GM19455 (cell line): Measurements from ENCODE around the gene TMEM8B.
A peak's percentile ranks its signal among the peaks of the same experiment; 100 is the strongest.

Experiments used
- ATAC-seq: cut with Tn5 transposase; IDR thresholded peaks from one replicate; pipeline ENCODE4 v1.9.1; 2021; ENCODE audit not compliant: unreplicated experiment

The TMEM8B gene, protein sequence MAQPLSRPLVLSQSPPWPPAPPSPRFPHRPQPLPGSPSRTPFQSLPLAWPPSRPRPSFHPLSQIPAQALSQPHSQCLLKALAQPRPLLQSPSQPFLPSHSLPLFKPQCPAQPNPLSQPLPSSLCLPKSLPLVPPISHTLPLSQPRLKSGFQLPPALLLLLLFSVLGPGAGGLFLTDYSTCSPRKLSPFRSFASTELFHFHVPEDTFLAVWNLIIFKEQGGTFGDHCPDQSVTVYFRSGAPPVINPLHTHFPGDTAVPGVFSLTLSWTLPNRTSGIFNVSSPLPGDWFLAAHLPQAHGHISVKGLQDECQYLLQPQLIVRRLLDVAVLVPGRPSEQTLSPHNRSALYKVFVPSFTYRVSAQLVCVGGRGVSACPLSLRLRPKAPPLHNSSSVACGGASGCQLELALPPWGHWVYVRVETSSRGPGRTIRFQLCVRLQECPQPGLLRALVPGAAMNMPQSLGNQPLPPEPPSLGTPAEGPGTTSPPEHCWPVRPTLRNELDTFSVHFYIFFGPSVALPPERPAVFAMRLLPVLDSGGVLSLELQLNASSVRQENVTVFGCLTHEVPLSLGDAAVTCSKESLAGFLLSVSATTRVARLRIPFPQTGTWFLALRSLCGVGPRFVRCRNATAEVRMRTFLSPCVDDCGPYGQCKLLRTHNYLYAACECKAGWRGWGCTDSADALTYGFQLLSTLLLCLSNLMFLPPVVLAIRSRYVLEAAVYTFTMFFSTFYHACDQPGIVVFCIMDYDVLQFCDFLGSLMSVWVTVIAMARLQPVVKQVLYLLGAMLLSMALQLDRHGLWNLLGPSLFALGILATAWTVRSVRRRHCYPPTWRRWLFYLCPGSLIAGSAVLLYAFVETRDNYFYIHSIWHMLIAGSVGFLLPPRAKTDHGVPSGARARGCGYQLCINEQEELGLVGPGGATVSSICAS

DNA sequence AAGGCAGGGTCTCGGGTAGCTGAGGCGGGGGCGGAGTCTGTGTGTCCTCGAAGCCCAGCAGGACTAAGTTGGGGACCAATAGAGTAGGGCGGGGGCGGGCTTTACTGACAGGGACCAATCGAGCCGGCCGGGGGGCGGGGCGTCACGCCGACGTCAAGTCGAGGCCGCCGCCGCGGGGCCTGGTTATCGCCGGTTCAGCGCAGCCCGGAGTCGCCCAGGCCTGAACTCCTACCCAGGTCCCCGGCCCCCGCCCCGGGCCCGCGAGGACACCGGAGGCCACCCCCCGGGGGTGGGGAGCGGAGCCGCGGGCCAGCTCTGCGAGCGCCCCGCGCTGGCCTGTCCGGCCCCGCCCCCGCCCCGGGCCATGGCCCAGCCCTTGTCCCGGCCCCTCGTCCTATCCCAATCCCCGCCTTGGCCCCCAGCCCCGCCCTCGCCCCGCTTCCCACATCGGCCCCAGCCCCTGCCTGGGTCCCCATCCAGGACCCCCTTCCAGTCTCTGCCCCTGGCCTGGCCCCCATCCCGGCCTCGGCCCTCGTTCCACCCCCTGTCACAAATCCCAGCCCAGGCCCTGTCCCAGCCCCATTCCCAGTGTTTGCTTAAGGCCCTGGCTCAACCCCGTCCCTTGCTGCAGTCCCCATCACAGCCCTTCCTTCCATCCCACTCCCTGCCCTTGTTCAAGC lies at the start of gene TMEM8B:
TMEM8B (plus strand) TSS at position 145 of the 680 bp plus-strand sequence; CDS start at position 365, 220 bp downstream.
- ATAC-seq, result peak; percentile 81

DNA sequence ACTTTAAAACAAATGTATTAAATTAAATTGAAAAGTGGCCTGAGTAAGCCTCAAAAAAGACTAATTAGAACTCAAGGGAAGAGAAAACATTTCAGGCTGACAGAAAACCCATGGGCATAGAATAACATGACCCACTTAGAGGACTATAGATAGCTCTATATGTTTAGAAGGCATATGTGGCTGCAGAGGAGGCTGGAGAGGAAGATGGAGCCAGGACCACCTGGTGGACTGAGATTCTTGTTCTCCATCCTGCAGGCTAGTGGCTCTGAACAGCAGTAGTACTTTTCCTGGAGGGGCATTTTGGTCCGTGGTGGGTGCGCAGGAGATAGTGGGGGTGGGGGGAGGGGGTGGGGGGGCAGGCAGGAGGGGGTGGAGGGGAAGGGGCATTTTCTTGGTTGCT lies 48.0 kb upstream of the TMEM8B start:
- ATAC-seq, result no peak

DNA sequence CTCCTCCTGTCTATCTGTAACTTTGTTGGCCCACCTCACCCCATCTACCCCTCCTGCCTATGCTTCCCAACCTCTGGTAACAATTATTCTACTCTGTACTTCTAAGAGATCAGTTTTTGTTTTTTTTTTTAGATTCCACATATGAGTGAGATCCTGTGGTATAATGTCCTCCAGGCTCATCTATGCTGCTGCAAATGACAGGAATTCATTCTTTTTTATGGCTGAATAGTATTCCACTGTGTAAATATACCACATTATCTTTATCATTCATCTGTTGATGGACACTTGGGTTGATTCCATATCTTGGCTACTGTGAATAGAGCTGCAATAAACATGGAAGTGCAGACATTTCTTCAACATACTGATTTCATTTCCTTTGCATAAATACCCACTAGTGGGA lies 45.6 kb upstream of the TMEM8B start:
- no peak for ATAC-seq

DNA sequence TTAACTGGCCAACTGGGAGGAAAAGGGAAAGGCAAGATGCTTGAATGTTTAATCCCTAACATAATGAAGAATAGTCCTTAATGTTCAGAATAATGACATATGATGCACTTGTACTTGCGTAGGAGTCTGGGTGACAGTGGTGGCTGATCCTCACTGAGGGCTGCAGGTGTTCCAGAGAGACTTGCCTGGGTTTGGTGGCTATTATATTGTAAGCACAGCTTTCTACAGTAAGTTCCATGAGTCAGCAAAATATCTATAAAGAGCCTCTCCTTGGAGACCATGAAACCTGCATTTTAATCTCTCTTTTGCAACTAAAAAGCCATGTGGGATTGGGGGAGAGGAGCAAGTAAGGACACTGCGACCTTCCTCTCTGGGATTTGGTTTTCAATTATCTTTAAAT lies 39.5 kb upstream of the TMEM8B start:
- no peak for ATAC-seq

DNA sequence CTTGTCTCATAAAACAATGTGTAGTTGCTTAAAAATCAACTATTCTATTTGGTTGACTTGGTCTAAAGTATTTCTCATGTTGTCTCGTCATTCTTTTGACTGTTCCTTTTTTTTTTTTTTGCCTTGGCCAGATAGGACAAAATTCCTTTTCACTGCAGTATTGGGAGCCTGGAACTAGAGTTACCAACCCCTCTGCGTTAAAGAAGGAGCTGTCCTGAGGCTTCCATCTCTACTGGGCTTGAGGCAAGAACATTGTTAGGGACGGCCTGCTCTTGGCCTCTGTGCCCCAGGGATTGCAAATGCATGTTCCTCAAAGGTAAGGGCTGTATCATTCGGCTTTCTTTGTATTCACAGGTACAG lies 39.0 kb upstream of the TMEM8B start:
- ATAC-seq, result no peak

DNA sequence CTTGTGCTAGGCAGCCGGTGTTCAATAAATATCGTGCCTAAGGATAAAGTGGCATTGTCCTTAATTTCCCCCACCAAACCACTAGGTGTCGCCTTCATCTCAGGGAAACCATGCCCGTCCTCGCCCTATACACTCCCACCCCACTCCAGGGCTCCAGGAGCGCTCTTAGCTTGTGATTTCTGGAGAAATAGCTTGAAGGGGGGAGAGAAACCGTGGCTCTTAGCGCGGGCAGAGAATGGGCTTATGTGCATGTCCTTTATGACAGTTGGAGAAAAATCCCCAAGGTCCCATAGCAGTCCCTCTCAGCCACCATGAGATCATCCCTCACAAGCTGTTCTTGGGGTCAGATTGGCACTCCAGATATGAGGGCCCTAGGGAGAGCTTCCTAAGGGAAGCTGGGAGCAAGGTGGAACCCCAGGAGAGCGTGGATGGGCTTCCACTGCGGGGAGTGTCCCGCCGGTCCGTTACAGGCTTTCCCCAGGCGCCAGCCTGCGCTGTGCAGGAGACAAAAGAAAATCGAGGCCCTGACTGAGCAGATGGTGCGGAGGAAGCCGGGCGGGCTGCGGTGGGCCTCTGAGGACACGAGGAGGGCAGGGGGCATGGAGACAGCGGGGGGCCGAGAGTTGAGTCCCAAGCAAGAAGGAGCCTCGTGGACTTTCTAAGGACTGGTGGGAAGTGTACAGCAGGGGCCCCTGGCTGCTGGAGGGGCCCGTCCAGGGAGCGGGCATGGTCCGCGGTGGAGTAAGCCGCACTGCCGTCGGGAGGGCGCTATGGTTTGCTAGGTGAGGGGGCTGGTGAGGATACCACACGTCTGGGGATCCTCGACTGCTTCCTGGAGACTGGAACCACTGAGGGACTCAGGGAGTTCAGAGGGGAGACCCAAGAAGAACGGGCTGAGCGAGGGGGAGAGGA lies 38.4 kb upstream of the TMEM8B start:
- ATAC-seq, result no peak

DNA sequence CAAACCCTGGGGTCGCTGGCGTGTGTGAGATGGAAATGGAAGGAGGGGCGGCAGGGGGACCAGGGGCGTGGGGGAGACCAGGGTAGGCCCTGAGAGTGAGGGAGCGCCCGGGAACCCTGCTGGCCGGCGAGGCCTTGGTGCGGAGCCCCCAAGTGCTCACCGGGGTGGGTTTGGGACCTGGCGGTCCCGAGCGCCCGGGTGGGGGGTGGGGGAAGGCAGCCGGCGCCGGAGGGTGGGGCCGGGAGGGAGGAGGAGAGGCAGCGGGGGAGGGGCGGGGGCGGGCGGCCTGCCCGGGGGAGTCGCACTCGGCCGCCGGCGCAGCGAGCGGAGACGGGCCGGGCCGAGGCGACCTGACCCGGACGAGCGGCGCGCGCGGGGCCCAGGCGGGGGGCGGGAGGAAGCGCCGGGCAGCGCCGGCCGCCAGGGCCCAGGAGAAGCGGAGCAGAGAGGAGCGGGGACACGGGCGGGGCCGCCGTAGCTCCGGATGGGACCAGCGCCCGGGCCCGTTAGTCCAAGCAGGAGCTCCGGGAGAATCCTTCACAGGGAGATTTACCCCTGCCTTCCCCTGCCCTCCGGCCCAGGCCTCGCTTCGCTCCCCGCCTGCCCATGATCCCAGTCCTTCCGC lies 37.6 kb upstream of the TMEM8B start, which contains the start of gene NPR2:
NPR2 (plus strand) TSS at position 295 of the 625 bp plus-strand sequence. CDS start 818 bp downstream, outside the sequence.
- no peak for ATAC-seq

DNA sequence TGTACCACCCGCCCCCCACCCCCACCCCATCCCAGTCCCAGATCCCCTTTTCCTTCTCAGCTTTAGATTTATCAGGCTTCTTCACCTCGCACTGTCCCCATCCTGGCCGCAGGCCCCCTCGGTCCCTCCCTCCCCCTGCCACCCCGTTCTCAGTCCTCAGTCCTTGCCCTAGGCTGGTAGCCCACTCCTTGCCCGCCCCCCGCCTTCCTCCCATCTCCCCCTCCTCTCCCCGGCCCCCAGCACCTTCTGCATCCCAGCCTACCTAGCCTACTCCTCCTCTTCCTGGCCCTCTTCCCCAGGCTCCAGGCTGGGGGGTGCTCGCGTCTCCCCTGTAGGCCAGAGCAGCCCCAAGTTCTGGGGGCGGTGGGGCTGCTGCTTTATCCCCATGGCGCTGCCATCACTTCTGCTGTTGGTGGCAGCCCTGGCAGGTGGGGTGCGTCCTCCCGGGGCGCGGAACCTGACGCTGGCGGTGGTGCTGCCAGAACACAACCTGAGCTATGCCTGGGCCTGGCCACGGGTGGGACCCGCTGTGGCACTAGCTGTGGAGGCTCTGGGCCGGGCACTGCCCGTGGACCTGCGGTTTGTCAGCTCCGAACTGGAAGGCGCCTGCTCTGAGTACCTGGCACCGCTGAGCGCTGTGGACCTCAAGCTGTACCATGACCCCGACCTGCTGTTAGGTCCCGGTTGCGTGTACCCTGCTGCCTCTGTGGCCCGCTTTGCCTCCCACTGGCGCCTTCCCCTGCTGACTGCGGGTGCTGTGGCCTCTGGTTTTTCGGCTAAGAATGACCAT lies 36.8 kb upstream of the TMEM8B start:
- no peak for ATAC-seq

DNA sequence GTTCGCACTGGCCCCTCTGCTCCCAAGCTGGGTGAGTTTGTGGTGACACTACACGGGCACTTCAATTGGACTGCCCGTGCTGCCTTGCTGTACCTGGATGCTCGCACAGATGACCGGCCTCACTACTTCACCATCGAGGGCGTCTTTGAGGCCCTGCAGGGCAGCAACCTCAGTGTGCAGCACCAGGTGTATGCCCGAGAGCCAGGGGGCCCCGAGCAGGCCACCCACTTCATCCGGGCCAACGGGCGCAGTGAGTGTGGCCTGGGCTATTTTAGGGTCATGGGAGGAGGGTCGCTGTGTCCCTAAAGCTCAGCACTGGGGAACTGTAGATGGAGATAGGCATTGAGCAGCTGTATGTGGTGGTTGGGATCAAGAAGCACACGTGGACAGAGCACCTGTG lies 36.2 kb upstream of the TMEM8B start:
- ATAC-seq, result no peak

DNA sequence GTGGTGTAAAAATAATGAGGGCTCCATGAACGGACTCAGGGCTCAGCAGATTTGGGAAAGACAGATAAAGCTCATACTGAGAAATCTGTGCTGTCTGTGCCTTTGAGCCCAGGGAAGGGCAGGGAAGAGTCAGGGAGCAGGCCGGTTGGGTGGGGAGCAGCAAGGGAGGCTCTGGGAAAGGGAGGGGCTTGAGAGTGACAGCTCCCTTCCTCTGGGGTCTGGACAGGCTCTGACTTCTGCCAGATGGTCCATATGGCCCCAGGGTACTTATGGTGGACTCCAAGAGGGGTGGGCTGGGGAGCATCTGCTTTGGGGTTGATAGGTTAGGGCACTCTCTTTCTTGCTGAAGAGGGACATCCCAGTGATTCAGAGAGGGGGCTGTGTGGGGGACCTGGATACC lies 35.6 kb upstream of the TMEM8B start:
- no peak for ATAC-seq

DNA sequence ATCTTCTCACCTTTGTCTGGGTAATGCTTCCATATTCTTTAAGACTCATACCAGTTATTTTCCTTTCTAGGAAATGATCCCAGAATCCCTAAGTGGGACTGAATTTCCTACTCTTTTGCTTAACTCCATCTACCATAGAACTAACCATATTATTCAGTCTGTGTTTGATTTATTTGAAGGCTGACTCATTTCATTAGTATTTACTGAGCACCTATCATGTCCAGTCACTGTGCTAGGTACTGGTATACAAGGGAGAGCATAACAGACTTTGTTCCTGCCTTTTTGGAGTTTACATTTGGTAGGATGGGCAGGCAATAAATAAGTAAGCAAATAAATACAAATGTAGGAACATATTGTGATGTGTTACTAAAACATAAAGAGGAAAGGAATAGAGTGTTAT lies 33.3 kb upstream of the TMEM8B start:
- ATAC-seq, result no peak

DNA sequence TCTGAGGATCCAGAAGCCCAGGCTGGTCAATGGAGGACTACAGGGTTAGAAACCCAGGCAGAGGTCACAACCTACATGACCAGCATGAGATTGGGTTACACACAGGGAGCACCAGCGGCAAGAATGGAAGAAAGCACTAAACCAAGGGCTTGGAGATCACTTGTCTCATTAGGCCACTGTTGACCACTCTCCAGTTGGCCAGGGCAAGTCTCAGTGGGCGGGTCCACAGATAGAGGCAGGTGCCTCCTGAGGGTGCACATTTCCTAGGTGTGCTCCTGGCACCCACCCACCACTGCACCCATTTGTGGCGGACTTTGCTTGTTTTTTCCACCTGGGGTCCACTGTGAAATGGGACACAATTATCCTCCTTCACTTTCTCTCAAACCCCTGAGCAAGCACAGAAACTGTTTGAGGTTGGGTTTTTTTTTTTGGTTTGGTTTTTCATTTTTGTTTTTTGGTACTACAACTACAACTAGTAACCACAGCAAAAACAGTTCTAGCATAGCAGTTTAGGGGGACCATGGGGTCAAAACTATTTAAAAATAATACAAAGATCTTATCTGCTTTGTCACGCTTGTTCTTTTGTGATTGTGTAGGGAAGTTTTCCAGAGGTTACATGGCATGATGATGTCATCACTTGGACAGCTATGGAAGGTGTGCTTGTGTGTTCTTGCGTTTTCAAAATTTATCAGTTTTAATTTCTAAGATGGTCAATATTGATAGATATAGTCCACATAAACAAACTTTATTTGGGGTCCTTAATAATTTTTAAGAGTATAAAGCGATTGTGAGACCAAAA lies 31.5 kb upstream of the TMEM8B start:
- no peak for ATAC-seq

DNA sequence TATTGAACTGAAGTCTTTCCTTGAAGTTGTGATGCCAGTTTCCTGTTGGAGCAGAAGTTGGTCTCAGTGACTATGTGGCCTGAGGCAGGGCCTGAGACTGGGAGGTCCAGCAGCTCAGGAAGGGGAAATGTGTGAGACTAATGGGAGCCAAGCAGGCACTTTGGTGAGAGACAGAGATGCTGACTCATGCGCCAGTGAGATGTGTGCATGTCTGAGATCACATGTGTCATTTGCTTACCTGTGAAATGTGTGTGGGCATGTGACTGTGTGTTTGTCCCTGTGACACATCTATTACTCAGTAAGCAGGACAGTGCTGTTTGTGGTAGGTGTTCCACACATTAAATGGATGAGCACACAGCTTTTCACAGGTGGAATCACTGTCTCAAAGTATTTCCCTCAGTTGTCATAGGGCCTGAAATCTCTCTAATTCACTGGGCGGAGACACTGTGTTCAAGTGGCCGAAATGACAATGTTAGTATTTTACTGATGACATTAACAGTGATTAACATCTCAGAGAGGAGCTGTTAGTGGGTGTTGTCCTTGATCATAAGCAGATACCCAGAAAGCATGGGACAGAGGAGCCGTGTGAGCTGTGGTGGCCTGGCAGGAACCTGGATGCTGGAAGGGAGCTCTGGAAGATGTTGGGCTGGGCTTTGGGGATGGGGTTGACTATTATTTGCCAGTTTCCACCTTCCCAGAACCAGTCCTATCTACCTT lies 30.2 kb upstream of the TMEM8B start:
- ATAC-seq, result no peak

DNA sequence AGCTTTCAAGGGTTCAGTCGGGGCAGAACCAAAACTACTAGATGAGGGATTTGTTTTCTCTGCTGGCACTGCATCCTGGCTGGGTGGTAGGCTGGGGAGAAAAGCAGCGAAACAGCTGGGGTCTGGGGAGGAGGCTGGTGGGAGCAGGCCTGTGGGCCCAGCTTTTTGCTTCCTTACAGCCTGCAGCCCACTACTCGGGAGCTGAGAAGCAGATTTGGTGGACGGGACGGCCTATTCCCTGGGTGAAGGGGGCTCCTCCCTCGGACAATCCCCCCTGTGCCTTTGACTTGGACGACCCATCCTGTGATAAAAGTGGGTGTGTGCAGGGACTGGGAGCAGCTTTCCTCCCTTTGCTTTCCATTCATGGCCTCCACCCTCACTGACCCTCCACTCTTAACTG lies 28.5 kb upstream of the TMEM8B start:
- ATAC-seq, result no peak

DNA sequence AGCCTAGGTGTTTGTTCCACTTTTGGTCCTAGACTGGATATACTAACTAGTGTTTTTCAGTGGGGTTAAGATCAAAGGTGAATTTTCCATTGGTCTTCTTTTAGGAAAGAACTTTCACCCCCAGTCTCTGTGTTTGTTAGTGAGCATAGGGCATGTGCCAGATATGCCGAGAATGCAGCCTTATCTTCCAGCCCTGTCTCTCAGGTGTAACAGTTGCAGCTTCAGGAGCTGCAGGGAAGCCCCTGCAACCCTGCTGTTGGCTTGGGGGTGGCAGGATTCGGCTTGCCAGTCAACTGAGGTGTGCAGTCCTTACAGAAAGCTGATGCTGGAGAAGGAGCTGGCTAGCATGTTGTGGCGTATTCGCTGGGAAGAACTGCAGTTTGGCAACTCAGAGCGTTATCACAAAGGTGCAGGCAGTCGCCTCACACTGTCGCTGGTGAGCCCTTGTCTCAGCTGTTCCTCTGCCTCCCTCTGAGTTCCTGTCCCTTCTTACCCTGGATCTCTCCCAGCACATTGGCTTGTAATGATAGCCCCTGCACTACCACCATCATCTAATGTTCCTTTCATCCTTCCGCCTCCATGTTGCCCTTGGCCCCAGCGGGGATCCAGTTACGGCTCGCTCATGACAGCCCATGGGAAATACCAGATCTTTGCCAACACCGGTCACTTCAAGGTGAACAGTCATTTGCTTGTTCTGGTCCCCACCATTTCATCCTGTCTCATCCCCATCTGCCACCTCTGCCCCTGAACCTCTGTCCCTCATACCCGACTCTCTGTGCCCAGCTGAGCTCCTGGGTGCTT lies 27.5 kb upstream of the TMEM8B start:
- no peak for ATAC-seq

DNA sequence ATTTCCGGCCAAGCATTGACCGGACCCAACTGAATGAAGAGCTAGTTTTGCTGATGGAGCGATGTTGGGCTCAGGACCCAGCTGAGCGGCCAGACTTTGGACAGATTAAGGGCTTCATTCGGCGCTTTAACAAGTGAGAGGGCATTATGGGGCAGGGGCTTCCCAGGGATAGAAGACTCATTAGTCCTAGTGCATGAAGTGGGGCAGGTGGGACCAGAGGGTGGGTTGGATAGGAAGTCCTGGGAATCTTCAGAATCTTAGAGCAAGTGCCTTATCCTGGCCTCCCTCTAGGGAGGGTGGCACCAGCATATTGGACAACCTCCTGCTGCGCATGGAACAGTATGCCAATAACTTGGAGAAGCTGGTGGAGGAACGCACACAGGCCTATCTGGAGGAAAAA lies 22.9 kb upstream of the TMEM8B start:
- no peak for ATAC-seq

DNA sequence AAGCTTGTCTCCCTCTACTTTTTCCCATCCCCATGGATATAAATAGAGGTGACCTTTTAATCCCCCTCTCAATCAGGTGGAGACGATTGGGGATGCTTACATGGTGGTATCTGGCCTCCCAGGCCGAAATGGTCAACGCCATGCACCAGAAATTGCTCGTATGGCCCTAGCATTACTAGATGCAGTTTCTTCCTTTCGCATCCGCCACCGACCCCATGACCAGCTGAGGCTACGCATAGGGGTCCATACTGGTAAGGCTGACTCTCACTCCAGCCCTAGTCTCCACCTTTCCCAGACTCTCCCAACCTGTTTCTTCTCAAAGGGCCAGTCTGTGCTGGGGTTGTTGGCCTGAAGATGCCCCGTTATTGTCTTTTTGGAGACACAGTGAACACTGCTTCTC lies 20.6 kb upstream of the TMEM8B start:
- ATAC-seq, result no peak
